GM18502 (cell line): Measurements from ENCODE around the gene MICAL2.

ENCODE experiments used
- ATAC-seq: cut with Tn5 transposase; IDR thresholded peaks from one replicate; pipeline ENCODE4 v1.9.1; 2021; ENCODE audit warnings: mild to moderate bottlenecking; ENCODE audit not compliant: unreplicated experiment, poor library complexity

The MICAL2 gene

DNA sequence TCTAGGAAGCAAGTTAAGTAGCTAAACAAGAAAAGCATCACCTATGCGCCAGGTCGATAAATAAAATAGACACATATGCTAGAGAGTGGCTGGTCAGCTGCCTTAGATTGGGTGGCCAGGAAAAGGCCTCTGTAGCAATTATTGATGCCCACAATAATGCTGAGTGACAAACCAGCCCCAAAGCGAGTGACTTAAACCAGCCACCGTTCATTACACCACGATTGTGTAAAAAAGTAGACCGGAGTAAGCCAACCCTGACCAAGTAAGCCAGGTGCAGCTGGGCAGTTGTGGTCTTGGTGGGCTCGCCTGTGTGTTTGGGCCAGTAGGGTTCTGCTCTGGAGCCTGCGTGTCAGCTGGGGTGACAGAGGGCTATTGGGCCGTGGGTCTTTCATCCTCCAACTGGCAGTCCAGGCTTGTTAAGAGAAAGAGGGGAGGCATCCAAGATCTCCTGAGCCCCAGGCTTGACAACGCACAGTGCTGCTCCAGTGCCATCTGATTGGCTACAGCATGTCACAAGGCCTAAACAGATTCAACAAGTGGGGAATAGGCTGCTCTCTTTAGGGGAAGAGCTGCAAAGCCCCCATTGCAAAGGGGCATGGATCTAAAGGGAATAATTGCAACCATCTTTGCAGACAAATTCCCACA, 166.6 kb downstream of the MICAL2 start:
- no peak for ATAC-seq

DNA sequence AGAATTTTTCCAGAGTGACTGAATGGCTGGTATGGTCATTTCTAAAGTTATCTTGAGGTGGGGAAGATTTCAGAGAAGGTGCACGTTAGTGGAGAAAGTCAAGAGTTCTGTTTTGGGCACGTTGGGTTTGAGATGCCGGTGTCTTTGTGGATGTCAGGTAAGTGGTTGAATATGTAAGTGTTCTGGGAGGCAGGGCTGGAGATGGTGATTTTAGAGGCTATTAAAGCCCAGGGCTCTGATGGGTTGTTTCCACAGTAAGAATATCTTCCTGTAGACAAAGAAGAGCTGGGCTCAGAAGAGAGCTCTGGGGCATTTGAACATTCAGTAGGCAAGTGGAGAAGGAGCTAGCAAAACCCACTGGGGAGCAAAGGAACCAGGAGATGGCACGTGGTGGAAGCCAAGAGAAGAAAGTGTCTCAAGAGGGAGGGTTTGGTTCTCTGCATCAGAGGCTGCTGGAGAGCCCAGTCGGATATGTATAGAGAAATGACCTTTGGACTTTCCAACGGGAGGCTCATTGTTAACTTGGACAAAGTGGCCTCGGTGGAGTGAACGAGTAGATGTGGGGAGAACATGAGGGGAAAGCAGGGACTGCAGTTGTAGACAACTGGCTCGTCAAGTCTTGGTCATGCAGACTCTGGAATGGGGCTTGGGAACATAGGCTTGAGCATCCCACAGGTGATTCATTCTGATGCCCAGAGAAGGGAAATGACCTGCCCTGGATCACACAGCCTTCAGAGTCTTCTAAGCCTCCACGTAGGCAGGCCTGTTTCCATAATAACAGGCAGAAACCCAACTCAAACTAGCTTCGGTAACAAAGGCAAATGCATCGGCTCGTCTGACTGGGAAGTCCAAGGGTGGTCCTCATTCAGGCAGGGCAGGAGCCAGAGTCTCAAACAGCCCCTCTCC, 168.6 kb downstream of the MICAL2 start:
- ATAC-seq, result no peak

DNA sequence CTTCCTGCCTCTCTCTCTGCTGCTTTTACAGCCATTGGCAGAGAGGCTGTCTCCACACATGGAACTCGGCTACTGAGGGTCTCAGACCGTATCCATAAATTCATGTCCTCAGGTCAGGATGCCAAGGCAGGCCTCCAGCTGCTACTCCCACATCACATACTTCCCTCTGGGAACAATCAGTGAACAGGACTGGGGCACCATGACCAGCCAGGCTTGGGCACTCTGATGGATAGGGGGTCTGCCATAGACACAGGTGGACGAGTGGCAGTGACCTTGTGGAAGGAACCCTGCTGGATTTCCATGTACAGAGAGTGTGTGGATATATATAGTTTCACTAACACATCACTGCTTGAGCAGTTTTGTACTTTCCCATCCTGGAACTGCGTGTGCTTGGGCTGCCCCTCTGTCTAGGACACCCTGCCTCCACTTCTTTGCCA, 169.3 kb downstream of the MICAL2 start:
- ATAC-seq, result no peak

DNA sequence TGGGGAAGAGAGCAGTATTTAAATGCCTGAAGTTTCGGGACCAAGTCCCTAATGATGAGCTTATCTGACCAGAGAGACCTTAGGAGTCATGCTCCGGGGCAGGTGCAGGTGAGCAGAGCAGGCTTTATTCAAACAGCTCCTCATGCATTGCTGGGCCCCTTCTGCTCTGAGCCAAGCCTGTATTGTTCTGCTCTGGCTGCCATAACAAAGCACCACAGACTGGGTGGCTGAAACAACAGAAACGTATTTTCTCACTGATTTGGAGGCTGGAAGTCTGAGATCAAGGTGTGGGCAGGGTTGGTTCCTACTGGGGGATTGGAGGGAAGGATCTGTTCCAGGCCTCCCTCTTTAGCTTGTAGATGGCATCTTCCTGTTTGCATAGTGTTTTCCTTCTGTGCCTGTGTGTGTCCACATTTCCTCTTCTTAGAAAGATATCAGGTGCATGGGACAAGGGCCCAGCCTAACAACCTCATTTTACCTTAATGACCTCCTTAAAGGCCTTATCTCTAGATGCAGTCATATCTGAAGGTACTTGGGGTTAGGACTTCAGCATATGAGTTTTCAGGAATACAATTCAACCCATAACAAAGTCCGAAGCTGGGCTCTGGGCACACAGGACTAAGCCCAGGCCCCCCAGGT, 169.9 kb downstream of the MICAL2 start:
- no peak for ATAC-seq

DNA sequence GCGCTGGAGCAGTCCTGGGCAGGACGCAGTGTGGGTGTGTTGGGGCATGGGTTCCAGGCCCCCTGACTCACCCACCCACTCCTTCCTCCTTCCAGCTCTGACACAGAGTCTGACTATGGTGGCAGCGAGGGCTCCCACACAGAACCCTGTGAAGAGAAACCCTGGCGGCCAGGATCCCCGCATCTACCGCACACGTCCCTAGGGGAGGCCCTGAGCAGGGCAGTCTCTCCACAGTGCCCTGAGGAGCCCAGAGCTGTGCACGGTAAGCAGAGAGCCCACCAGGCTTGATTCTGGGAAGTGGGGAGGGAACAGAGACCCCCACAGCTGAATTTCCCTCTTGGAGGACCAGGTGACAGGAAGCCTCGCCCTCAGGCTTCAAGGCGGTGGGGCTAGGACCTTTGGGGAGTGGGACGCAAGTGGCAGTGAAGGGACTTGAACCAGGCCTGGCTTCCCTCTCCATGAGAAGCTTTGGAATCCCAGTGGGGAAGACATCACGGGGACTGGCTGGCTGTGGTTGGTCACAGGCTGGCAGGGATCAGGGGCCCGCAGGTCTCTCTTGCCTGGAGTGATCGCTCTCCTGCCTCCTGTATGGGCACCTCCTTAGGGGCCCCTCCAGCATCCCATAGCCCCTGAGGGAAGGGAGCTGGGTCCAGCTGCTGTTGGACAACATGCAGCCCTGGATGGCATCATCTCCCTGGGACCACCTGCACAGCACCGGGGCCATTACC, 170.6 kb downstream of the MICAL2 start:
- no peak for ATAC-seq

DNA sequence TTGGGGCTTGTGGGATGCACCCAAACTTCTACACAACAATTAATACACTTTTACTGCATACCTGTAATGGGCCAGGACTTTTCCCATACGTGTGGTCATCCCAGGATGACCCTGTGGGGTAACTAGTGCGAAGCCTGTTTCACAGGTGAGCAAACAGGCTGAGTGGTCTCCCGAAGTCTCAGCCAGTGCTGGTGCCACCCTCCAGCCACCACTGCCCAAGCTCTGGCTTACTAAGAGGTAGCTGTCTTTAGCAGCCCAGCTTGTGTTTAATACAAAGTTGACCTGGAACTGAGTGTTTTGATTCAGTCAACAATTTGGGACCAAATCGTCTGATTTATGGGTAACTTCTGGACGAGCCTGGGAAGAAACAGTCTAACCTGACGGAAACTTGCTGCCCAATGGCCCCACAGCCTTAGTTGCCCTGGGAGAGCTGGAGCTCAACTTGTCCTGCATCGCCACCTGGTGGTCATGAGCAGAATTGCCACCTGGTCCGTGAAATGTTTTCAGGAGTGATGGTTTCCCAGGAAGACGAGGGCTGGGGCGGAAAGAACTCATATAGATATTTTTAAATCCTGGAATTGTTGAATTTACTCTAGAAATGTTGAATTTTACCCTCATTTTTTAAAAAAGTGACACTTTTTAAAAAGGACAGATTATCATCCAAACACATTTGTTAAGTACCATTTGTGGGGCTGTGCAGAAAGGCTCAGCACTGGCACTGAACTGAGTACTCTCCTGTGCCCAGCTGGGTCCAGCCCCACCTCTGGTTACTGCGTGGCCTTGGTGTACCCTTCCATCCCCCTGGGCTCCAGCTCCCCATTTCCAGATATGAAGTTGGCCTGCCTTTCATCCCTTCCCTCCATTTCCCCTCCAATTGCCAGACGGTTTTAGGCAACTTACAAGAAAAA, 171.4 kb downstream of the MICAL2 start:
- ATAC-seq, result no peak

DNA sequence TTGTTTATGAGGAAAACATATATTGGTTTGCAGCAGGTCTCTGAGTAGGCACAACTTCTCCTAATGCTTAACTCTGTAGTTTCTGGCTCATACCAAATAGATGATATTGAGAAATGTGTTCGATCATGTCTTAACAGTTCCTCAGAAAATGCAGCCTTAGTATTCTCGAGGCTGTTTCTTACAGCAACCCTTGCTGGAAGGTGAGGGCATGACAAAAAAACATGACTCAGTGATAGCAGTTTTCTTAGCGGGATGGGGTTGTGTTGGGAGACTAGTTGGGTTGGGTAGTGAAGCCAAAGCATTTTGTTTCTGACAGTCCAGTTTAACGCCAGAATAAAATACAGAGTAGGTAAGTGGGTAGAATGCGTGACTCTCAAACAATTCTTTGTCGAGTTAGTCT, 172.3 kb downstream of the MICAL2 start:
- no peak for ATAC-seq

DNA sequence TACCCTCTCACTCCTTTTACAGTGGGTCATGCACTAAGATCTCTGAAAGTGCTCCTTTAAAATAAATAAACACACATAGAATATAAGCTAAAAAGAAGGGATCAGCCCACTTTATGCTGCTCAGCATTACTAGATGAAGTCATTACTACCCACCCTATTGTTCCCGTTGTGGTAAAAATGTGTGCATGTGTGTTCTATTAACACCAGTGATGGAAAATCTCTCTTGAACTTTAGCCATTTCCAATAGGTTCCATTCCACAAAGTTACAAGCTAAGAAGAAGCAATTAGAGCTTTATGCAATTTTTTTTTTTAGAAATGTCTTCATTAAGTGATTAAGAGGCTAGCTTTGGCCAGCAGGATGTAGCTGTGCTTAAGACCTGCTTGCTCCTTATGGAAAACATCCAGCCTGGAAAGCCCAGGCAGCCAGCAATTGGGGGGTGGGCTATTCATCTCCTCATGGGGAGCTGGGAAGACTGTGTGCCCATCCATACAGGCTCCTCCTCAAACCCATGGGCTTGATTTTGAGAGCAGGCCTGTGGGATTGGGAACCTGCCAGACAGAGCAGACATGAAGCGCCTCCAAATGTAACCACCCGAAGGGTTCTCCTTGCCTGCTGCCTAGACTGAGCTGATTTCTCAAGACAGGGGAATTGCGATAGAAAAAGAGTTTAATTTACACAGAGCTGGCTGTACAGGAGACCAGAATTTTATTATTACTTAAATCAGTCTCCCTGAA, 174.1 kb downstream of the MICAL2 start:
- no peak for ATAC-seq

DNA sequence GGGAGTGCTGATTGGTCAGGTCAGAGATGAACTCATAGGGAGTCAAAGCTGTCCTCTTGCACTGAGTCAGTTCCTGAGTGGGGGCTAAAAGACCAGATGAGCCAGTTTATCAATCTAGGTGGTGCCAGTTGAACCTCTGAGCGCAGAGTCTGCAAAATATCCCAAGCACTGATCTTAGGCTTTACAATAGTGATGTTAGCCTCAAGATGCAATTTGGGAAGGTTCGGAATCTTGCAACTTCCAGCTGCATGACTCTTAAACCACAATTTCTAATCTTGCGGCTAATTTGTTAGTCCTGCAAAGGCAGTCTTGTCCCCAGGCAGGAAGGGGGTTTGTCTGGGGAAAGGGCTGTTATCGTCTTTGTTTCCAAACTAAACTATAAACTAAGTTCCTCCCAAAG, 174.7 kb downstream of the MICAL2 start:
- no peak for ATAC-seq

DNA sequence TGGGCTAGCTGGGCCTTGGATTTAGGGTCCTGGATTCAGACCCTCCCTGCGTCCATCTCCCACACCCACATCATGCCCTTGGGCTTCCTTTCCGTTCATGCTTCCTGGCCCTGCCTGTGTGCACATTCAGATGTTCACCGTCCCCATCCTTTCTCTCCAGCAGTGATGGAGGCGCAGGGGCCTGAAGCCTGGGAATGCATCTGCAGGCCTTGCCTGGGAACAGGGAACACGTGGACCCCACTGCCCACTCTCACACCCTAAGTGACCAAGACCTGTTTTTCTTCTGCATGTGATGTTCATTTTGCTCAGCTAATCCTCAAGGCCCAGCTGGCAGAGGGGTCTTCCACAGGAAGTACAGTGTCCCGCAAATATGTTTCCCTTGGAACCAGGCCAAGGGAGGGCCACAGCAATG, 175.4 kb downstream of the MICAL2 start:
- no peak for ATAC-seq

DNA sequence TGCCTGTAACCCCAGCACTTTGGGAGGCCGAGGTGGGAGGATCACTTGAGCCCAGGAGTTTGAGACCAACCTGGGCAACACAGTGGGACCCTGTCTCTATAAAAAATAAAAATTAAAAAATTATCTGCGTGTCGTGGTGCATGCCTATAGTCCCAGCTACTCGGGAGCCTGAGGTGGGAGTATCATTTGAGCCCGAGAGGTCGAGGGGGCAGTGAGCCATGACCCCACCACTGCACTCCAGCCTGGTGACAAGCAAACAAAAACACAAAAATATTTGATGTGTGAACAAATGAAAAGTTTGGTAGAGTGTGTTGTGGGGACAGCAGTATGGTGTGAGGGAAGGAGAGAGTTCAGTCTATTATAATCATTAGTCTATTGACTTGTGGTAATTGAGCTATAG, 176.2 kb downstream of the MICAL2 start:
- no peak for ATAC-seq

DNA sequence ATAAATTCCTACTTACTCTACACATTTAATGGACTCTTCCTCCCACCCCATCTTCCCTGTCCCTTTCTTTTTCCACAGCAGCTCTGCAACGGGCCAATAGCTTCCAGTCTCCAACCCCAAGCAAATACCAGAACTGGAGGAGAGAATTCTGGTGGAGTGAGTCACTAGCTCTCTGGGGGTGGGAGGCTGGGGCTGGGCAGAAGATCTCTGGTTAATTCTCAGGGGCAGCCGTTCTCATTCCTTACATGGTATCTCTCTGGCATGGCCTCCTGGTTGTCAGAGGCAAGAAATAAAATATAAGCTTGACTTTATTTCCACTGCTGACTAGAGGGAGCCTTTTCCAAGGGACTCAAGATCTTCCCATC, 176.6 kb downstream of the MICAL2 start:
- ATAC-seq, result no peak

DNA sequence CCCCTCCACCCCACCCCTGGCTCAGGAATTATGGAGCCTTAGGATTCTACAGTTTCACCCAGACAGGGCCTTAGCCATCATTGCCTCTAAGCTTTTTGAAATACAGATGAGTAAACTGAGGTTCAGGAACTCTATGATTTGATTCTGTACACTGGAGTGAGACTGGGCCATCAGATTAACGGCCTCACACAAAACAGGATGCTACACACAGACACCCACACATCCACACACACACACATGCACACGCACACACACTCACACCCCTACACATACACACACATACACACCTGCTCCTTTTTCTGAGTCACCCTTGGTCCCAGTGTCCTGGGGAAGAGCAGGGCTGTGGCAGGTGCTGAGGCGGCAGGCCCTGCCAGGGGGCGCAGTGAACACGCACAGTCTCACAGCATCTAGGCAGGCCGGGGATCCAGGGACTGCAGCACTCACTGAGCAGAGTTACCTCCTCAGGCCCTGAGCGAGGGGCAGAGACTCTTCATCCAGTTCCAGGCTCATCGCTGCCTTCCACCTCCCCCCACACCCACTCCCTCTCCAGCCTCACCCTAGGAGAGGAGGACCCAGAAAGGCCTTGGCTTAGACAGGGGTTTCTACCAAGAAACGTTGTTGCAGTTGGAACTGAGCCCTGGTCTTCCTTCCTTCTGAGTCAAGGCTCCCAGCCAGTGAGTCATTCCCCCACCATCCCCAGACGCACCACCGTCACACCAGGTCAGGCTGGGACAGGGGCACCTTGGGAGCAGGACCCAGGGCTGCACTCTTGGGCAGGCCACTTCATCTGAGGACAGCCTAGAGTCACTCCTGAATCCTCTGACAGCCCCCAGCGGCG, 177.2 kb downstream of the MICAL2 start:
- no peak for ATAC-seq

DNA sequence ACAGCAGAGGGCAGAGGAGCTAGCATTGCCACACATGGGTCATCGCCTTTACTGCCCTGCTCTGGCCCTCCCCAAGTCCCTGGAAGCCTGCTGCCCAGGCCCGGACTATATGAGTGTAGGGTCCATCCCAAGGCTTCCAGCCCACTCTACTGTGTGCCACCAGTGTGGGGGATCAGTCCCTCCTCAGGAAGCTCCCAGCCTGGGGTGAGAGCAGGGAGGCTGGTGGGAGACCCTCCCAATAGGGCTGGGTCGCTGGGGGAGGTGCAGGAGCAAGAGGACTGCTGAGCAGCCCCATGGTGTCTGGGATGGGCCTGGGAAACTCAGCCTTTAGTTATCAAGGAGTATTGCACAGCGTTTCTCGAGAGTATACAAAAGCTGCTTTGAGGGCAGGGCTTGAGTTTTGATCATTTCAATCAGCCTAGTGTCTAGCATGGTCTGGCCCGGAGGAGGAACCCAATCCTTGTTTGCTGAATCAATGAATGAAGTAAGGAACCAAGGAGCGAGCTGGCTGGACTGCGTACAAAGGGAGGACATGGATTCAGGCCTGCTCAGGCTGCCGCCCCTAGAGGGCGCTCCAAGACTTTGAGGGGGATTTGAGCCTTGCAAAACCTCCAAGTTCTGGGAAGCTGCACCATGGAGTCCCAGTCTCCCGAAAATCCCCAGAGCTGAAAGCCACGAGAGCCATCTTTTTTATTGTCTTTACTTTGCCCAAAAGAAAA, 178.0 kb downstream of the MICAL2 start:
- ATAC-seq, result no peak

DNA sequence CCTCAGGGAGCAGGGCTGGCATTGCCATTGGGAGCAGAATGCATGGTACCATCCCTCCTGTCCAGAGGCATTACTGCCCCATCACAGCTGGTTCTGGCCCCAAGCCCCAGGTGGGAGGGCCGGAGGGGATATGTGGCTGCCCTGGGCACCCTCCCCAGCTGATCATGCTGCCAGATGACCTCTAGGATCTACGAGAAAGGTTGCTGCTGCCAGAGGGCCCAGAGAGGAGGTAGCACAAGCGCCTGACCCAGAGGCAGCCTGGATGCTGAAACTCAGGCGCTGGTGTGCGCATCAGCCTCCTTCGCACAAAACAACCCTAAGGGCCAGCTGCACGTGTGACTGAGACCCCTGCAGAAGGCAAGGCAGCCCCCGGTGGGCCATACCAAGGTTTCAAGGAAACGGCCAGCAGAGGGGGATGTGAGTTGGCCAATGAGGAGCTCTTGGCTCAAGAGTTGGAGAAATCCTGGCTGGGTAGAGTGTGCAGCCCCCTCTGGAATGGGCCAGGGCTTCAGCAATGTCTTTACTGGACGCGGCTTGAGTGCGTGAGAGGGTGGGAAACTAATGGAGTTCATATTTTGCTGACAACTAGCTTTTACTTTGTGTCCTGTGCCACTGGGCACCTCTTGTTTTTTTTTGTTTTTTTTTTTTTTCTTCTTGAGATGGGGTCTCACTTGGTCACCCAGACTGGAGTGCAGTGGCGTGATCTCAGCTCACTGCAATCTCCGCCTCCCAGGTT, 178.7 kb downstream of the MICAL2 start:
- no peak for ATAC-seq

DNA sequence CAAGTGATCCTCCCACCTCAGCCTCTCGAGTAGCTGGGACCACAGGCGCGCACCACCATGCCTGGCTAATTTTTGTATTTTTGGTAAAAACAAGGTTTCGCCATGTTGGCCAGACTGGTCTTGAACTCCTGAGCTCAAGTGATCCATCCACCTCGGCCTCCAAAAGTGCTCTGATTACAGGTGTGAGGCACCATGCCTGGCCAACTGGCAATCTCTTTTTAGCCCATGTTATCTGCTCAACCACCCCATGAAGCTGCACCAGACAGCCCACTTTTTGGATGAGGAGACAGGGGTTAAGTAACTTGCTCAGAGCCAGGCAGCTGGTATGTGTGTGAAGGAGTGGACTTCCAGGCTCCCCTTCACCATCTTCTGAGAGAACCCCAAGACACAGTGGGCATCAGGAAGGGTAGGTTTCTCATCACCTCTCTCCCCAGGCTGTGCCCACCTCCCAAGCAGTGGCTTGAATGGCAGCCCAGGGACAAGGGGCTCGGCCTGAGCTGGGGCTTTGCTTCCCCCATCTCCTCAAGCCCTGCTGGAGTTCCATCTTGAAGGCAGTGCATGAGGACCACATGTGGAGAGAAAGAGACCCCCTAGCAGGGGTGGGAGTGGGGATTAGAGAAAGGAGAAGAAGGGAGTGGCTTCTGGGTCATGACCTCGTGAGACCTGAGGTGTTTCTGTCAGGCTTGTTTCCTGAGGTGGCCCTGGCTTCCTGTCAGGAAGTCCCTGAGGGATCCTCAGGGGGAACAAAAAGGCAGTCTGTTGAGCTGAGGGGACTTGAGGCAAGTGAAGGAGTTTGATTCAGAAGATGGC, 179.5 kb downstream of the MICAL2 start:
- no peak for ATAC-seq
